ENCODE measurements around the gene AKAP6. TPM values are rescaled to one million over a fixed set of nuclear protein-coding genes. Genes with fewer than 3 reads are reported as not detected.

AKAP6 gene
- total RNA-seq, 1 experiment from 2014 or later, result 1.1 TPM

DNA sequence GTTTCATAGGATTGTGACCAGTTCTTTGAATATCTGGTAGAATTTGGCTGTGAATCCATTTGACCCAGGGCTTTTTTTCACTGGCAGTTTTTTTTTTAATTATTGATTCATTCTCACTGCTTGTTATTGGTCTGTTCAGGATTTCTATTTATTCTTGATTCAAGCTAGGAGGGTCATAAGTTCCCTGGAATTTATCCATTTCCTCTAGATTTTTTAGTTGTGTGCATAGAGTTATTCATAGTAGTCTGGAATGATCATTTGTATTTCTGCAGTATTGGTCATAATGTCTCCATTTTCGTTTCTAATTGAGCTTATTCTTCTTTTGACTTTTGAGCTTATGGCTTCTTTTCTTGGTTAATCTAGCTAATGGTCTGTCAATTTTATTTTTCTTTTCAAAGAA, 291.6 kb downstream of the AKAP6 start:
- Histone ChIP-seq H3K23ac (ENCODE audit: insufficient read length, low read depth, low read length) (no peak overlapping the region), H4K20me1 (ENCODE audit: control insufficient read depth, insufficient read depth, insufficient read length) (no peaks in the 10 kb centered on the region), H2BK5ac (ENCODE audit: insufficient read length, low read length) (no peak overlapping the region), H3K9ac (ENCODE audit: extremely low read depth, insufficient read length, low read length) (no peak overlapping the region), H3K4me2 (ENCODE audit: insufficient read depth, insufficient read length, low read length) (no peak overlapping the region), H3T11ph (ENCODE audit: low read length) (no peak overlapping the region), H3K9me3 (ENCODE audit: control insufficient read depth, low read depth, low read length) (no peaks in the 10 kb centered on the region), H3K4ac (ENCODE audit: low read depth, low read length) (no peak overlapping the region), H3K27ac (ENCODE audit: insufficient read length, low read depth, low read length) (no peak overlapping the region), H3K56ac (ENCODE audit: insufficient read length, low read depth, low read length) (no peak overlapping the region), H2AFZ (ENCODE audit: low read length) (no peak overlapping the region), H3K4me1 (ENCODE audit: insufficient read depth, low read length) (no peaks in the 10 kb centered on the region), H3K79me2 (ENCODE audit: insufficient read depth, low read length) (no peaks in the 10 kb centered on the region), H2AK5ac (ENCODE audit: insufficient read length, low read length) (no peak overlapping the region), H4K5ac (ENCODE audit: insufficient read length, low read depth, low read length) (no peak overlapping the region), H3K27me3 (ENCODE audit: insufficient read depth, low read length) (no peaks in the 10 kb centered on the region), H4K8ac (replicated peaks; ENCODE audit: insufficient read length, low read depth, low read length) (no peak overlapping the region), H2BK120ac (ENCODE audit: low read depth, low read length, poor library complexity, severe bottlenecking) (no peak overlapping the region), H2BK20ac (ENCODE audit: low read depth, low read length, poor library complexity, severe bottlenecking) (no peak overlapping the region), H2BK15ac (ENCODE audit: low read depth, low read length) (no peak overlapping the region), H2BK12ac (ENCODE audit: insufficient read length, low read depth, low read length) (no peak overlapping the region), H3K79me1 (ENCODE audit: insufficient read depth, low read depth, low read length, poor library complexity, severe bottlenecking) (no peaks in the 10 kb centered on the region), H3K23me2 (ENCODE audit: insufficient read length, low read depth, low read length, poor library complexity, severe bottlenecking) (no peaks in the 10 kb centered on the region), H3K14ac (ENCODE audit: insufficient read depth, low read length) (no peak overlapping the region), H3K18ac (ENCODE audit: insufficient read length, low read depth, low read length) (no peak overlapping the region), H4K91ac (ENCODE audit: insufficient read length, low read depth, low read length) (no peak overlapping the region)
- DNase-seq, result no peak
- WGBS (ENCODE audit: extremely low coverage, insufficient read length, low lambda C conversion rate), result no CpG with 5 or more reads among the region's 1 CpG
- H3K4me3 Mint-ChIP-seq, result no peak overlapping the region
- H3K4me1 Mint-ChIP-seq, result no peaks in the 10 kb centered on the region
- H3K27ac Mint-ChIP-seq, result no peak overlapping the region
- TF ChIP-seq, protein P1, sequence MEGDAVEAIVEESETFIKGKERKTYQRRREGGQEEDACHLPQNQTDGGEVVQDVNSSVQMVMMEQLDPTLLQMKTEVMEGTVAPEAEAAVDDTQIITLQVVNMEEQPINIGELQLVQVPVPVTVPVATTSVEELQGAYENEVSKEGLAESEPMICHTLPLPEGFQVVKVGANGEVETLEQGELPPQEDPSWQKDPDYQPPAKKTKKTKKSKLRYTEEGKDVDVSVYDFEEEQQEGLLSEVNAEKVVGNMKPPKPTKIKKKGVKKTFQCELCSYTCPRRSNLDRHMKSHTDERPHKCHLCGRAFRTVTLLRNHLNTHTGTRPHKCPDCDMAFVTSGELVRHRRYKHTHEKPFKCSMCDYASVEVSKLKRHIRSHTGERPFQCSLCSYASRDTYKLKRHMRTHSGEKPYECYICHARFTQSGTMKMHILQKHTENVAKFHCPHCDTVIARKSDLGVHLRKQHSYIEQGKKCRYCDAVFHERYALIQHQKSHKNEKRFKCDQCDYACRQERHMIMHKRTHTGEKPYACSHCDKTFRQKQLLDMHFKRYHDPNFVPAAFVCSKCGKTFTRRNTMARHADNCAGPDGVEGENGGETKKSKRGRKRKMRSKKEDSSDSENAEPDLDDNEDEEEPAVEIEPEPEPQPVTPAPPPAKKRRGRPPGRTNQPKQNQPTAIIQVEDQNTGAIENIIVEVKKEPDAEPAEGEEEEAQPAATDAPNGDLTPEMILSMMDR (conservative IDR thresholded peaks at IDR 0.05), result no peak
- no peaks in the 10 kb centered on the region; a peak in 2 of 5 replicates for H3K9me3 Mint-ChIP-seq
- H3K27me3 Mint-ChIP-seq (ENCODE audit: low read depth), result no peaks in the 10 kb centered on the region
- H3K36me3 Mint-ChIP-seq (ENCODE audit: insufficient read depth in 1 of 3, low read depth in 3 of 3), result no peaks in the 10 kb centered on the region

Data from H9 (cell line).